HL-60 (cell line): ENCODE results near the gene TEAD4.

Experiments
- CTCF ChIP-seq: IDR thresholded peaks from one replicate; pipeline ENCODE4 v1.5.1; 2011; ENCODE audit warnings: low read length, control low read depth, inconsistent platforms; ENCODE audit not compliant: insufficient read depth
- GABPA ChIP-seq: IDR thresholded peaks from 2 replicates; pipeline ENCODE4 v1.6.1; 2012; ENCODE audit warnings: low read depth
- POLR2AphosphoS5 ChIP-seq: IDR thresholded peaks from 2 replicates; pipeline ENCODE4 v1.6.1; 2012; ENCODE audit warnings: low read depth
- REST ChIP-seq: IDR thresholded peaks from 2 replicates; pipeline ENCODE4 v1.6.1; 2012; ENCODE audit warnings: low read depth; ENCODE audit not compliant: insufficient replicate concordance

GRCh38 chr12:3073438-3074250 is 114.4 kb downstream of the TEAD4 start:
- TF ChIP-seq CTCF (peak; percentile 99), POLR2AphosphoS5 (no peak), REST (no peak), GABPA (no peak)
